HepG2 (cell line): ENCODE data around the gene C6orf136. TPM values are rescaled to one million over a fixed set of nuclear protein-coding genes. Genes with fewer than 3 reads are reported as not detected.
A peak's percentile ranks its signal among the peaks of the same experiment; 100 is the strongest.

Experiments used
- BATF2 ChIP-seq: sonication (generic); formaldehyde crosslinking; IDR thresholded peaks from 2 replicates; pipeline ENCODE4 v1.8.0; 2022; ENCODE audit warnings: mild to moderate bottlenecking, missing genetic modification reagents, moderate library complexity
- FOXO4 ChIP-seq: sonication (generic); formaldehyde crosslinking; conservative IDR thresholded peaks from 2 replicates; pipeline ENCODE4 v1.8.1; 2023; ENCODE audit warnings: missing genetic modification reagents
- HNF1A ChIP-seq, 2 experiments: sonication (generic) in 1 of 2; formaldehyde crosslinking in 1 of 2; IDR thresholded peaks; 2 replicates each; pipeline versions ENCODE4 v1.4.0 to v1.6.1; 2016 to 2020; ENCODE audit warnings: borderline replicate concordance in 1 of 2, low read depth in 1 of 2, mild to moderate bottlenecking in 1 of 2, missing genetic modification reagents in 1 of 2
- HNF1B ChIP-seq: sonication (generic); formaldehyde crosslinking; IDR thresholded peaks from 2 replicates; pipeline ENCODE4 v1.5.1; 2020; ENCODE audit warnings: mild to moderate bottlenecking, moderate library complexity, missing genetic modification reagents
- KLF11 ChIP-seq: IDR thresholded peaks from 2 replicates; pipeline ENCODE4 v1.6.1; 2016; ENCODE audit warnings: missing compliant biosample characterization
- MBD4 ChIP-seq: IDR thresholded peaks from 2 replicates; pipeline ENCODE4 v1.6.1; 2012; ENCODE audit warnings: low read length, inconsistent platforms, borderline replicate concordance
- NKX3-1 ChIP-seq: sonication (generic); formaldehyde crosslinking; IDR thresholded peaks from 2 replicates; pipeline ENCODE4 v1.5.0; 2020; ENCODE audit warnings: missing genetic modification reagents
- NRL ChIP-seq: sonication (generic); formaldehyde crosslinking; IDR thresholded peaks from 2 replicates; pipeline ENCODE4 v1.5.0; 2020; ENCODE audit warnings: missing genetic modification reagents, mild to moderate bottlenecking, moderate library complexity, borderline replicate concordance
- SUZ12 ChIP-seq: fragments of 150-350 bp; IDR thresholded peaks from 2 replicates; pipeline ENCODE4 v1.6.1; 2014; ENCODE audit warnings: low read depth, low read length
- THYN1 ChIP-seq: sonication (generic); formaldehyde crosslinking; IDR thresholded peaks from 2 replicates; pipeline ENCODE4 v1.8.1; 2023; ENCODE audit warnings: low read depth, mild to moderate bottlenecking, moderate library complexity, missing genetic modification reagents, borderline replicate concordance
- TRIM24 ChIP-seq: sonication (generic); formaldehyde crosslinking; IDR thresholded peaks from 2 replicates; pipeline ENCODE4 v1.8.0; 2022; ENCODE audit warnings: mild to moderate bottlenecking, missing genetic modification reagents
- ZBTB37 ChIP-seq: sonication (generic); formaldehyde crosslinking; IDR thresholded peaks from 2 replicates; pipeline ENCODE4 v1.4.0; 2020; ENCODE audit warnings: mild to moderate bottlenecking, missing genetic modification reagents
- ZBTB39 ChIP-seq: sonication (generic); formaldehyde crosslinking; IDR thresholded peaks from 2 replicates; pipeline ENCODE4 v1.5.0; 2020; ENCODE audit warnings: missing genetic modification reagents
- ZFX ChIP-seq: sonication (generic); formaldehyde crosslinking; IDR thresholded peaks from 2 replicates; pipeline ENCODE4 v1.4.0; 2020; ENCODE audit warnings: mild to moderate bottlenecking, low read depth, missing genetic modification reagents, moderate library complexity
- ZNF329 ChIP-seq: sonication (generic); formaldehyde crosslinking; IDR thresholded peaks from 2 replicates; pipeline ENCODE4 v1.9.0; 2021; ENCODE audit warnings: low read depth, mild to moderate bottlenecking, missing genetic modification reagents
- ZNF451 ChIP-seq: sonication (generic); formaldehyde crosslinking; IDR thresholded peaks from 2 replicates; pipeline ENCODE4 v1.5.0; 2020; ENCODE audit warnings: mild to moderate bottlenecking, missing genetic modification reagents
- polyA plus RNA-seq, 8 experiments: library from polyadenylated mRNA; depleted of rRNA in 3 of 8; stranded (reverse) in 7 of 8; unstranded in 1 of 8; fragments of >200 nt; fragmentation: Illumina TruSeq in 4 of 8; extraction: Trizol in 4 of 8; gene quantifications; 2 replicates each; pipeline versions ENCODE4 v1.2.1 to v1.2.3, GENCODE V29; 2011 to 2016; ENCODE audit warnings: low read depth in 4 of 8, missing spikeins in 1 of 8, mixed read lengths in 1 of 8; ENCODE audit not compliant: insufficient read depth in 1 of 8
- total RNA-seq, 5 experiments: library from RNA; depleted of rRNA; stranded (reverse); fragments of >200 nt; fragmentation: Illumina TruSeq; extraction: Trizol; gene quantifications; 2 replicates each; pipeline ENCODE4 v1.2.3, GENCODE V29; 2016; ENCODE audit warnings: low read depth in 1 of 5

The C6orf136 gene
- total and polyA plus RNA-seq, 2 of the 13 experiments (the other 11 are each of a cell fraction or from before 2014, with no cell fraction given) = 12.0 to 26.2 TPM

- TF ChIP-seq ZBTB39 (CRISPR knock-in tag) (no peak), THYN1 (no peak), ZNF451 (CRISPR knock-in tag) (no peak), NRL (no peak), ZFX (CRISPR knock-in tag) (peak; percentile 42; the same call in 1 of the 2 replicates), FOXO4 (CRISPR knock-in tag) (peak; percentile 86; the same call in 1 of the 2 replicates), HNF1A (IDR thresholded peaks at IDR 0.05; ENCODE audit: low read depth) (0 out of 2 replicates have a peak, but pooled peaks have one; percentile 2), HNF1A (CRISPR knock-in tag; IDR thresholded peaks at IDR 0.05; ENCODE audit: borderline replicate concordance) (no peak), NKX3-1 (CRISPR knock-in tag) (0 out of 2 replicates have a peak, but pooled peaks have one; percentile 12), SUZ12 (no peak), ZBTB37 (CRISPR knock-in tag) (no peak), MBD4 (peak; percentile 84), ZNF329 (no peak), TRIM24 (CRISPR knock-in tag) (no peak), BATF2 (CRISPR knock-in tag) (no peak), KLF11 (CRISPR knock-in tag) (no peak), HNF1B (CRISPR knock-in tag) (no peak; the same call in 1 of the 2 replicates)
Observed at GRCh38 chr6:30614044-30614842, 32.7 kb upstream of the C6orf136 start (continued).
